HepG2 (cell line): ENCODE measurements around the gene TMEM53.

Experiments
- HNRNPH1 ChIP-seq: fragments of 200-400 bp; formaldehyde crosslinking; optimal IDR thresholded peaks from 2 replicates; pipeline ENCODE3; 2017; ENCODE audit warnings: mild to moderate bottlenecking, low read depth, low read length
- MTA3 ChIP-seq: sonication (generic); formaldehyde crosslinking; IDR thresholded peaks from 2 replicates; pipeline ENCODE4 v1.4.0; 2020; ENCODE audit warnings: missing genetic modification reagents
- SMC3 ChIP-seq: IDR thresholded peaks from 2 replicates; pipeline ENCODE4 v1.6.1; 2011; ENCODE audit warnings: low read length, improper control_type of control experiment
- YY1 ChIP-seq: IDR thresholded peaks from 2 replicates; pipeline ENCODE4 v1.6.1; 2011; ENCODE audit warnings: low read length, low read depth, moderate library complexity, mild to moderate bottlenecking; ENCODE audit not compliant: insufficient read depth, insufficient replicate concordance
- ZNF639 ChIP-seq: conservative IDR thresholded peaks from 2 replicates; pipeline ENCODE4 v1.6.1; 2018; ENCODE audit warnings: missing genetic modification reagents

- TF ChIP-seq HNRNPH1 (no peak), SMC3 (no peak), YY1 (no peak), MTA3 (CRISPR knock-in tag) (no peak), ZNF639 (no peak)
Measured at GRCh38 chr1:44645476-44646244, 28.6 kb downstream of the TMEM53 start.
